Left renal pelvis (tissue), 4 donors: ENCODE measurements around the gene FNDC11. TPM values are rescaled to one million over a fixed set of nuclear protein-coding genes. Genes with fewer than 3 reads are reported as not detected.
A peak's percentile ranks its signal among the peaks of the same experiment; 100 is the strongest.

ENCODE experiments used
- DNase-seq, 4 donors: peaks; one replicate each; pipeline ENCODE4 v3.0.0-alpha.2; 2013; ENCODE audit warnings: low read depth in 4 of 4, low spot score in 3 of 4
- polyA plus RNA-seq, 4 donors: library from polyadenylated mRNA; unstranded; fragments of 120-200 nt; gene quantifications; one replicate each; pipeline ENCODE4 v1.2.1, GENCODE V29; 2013; ENCODE audit not compliant: insufficient read length in 4 of 4

FNDC11 gene
- polyA plus RNA-seq, 4 donors, result 0.31 to 1.8 (median 1.2) TPM

DNA sequence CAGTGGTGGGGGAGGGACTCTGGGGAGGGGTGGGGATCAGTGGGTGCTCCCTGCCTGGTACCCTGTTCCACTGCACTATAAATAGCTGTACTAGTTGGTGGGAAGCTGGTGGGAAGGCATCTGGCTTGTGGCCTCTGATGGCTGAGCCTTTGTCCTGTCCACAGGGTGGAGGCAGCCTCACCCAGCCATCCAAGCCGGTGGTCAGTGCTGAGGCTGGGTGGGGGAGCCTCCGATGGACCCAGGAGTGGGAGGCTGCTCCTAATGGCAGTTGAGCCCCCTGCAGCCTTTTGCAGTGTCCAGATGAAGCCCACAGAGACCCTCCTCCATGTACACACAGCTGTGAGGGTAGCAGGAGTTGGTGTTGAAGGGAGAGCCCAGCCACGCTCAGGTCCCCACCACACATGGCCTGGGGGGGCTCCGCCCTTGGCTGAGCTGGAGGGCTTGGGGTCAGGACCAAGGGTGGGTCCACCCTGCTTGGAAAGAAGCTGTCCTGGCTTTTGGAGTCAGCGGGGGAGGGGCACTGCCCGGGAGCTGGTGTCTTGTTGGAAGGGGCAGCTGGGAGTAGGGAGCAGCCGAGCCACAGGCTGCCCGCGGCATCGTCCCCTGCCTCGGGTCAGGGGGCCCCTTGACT lies 30.9 kb upstream of the FNDC11 start:
- no peak for DNase-seq

DNA sequence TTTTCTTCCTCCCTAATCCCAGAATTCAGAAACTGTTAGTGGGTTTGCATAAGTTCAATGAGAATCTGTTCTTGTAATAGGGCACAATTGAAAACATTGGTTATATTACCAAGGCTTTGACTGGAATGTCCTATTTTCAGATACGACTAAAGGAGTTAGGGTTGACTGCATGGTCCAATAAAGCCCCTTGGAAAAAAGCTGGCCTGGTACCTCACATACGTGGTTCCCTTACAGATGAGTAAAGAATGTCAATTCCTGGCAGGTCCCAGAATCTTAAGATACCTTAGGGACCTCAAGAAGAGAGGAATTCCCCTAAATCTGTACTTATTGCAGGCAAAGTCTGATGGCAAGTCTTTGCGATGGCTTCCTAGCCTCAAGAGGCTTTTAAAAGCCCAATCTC lies 28.8 kb upstream of the FNDC11 start:
- no peak for DNase-seq

- DNase-seq, result no peak
Measured at GRCh38 chr20:63525971-63526370, 28.0 kb upstream of the FNDC11 start.

DNA sequence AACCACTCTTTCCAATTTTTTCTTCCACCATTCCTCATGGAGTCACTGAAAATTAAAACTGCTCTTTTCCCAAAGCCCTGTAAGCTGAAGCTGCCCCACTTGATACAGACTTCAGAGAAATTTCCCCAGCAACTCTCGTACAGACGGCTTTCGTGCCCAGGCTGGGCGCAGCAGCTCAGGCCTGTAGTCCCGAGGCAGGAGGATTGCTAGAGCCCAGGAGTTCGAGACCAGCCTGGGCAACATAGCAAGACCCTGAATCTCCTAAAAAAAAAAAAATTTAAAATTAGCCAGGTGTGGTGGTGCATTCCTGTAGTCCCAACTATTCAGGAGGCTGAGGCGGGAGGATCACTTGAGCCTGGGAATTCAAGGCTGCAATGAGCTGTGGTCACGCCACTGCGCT lies 26.8 kb upstream of the FNDC11 start:
- DNase-seq, result no peak

GRCh38 chr20:63529180-63529860 lies 24.6 kb upstream of the FNDC11 start:
- DNase-seq, result no peak

GRCh38 chr20:63529861-63530787 lies 23.8 kb upstream of the FNDC11 start:
- no peak for DNase-seq

- DNase-seq, result no peak
Measured at GRCh38 chr20:63530788-63531160, 23.2 kb upstream of the FNDC11 start.

DNA sequence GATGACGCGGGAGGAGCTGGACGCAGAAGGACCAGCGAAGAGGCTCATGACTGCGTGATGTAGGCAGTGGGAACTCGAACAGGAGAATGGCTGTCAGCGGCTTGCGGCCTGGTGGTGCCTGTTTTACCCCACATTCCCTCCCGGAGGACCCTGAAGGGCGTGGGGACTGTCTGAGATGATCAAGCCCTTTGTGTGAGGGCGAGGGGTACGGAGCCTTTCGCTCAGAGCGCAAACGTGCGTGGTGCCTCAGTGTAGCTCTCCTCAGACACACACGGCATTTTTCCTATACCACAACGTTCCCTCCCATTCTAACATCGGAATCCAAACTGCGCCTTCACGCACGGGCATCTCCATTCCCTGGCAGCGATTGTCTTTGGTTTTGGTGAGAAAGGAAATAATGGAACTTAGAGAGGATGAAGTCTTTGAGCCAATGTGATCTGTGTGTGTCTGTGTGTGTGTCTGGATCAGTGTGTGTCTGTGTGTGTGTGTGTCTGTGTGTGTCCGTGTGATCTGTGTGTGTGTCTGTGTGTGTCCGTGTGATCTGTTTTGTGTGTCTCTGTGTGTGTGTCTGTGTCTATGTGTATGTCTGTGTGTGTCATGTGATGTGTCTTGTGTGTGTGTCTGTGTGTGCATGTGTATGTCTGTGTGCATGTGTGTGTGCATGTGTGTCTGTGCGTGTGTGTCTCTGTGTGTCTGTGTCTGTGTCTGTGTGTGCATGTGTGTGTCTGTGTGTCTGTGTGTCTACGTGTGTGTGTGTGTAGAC lies 22.1 kb upstream of the FNDC11 start:
- no peak for DNase-seq

DNA sequence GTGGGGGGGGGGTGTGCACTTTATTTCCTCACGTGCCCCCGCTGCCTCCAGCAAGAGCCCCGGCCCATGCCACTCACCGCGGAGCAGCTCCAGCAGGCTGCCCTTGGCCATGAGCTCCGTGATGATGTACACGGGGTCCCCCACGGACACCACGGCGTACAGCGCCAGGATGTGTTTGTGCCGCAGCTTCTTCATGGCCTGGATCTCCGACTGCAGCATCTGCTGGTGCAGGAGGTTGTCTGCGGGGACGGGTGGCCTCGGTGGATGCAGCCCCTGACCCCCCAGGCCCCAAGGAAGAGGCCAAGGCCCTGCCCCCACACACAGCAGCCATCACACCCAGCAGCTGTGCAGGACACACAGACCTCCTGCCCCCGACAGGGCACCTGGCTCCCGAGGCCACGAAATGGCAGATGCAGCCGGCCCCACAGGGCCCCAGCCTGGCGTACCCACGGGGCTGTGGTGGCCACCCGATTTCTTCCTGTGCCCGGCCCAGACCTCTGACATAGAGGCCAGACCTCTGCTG lies 21.4 kb upstream of the FNDC11 start:
- no peak for DNase-seq

- no peak for DNase-seq
Measured at GRCh38 chr20:63533388-63533787, 20.6 kb upstream of the FNDC11 start.

- DNase-seq, result no peak
Measured at GRCh38 chr20:63533871-63534393, 20.0 kb upstream of the FNDC11 start.

DNA sequence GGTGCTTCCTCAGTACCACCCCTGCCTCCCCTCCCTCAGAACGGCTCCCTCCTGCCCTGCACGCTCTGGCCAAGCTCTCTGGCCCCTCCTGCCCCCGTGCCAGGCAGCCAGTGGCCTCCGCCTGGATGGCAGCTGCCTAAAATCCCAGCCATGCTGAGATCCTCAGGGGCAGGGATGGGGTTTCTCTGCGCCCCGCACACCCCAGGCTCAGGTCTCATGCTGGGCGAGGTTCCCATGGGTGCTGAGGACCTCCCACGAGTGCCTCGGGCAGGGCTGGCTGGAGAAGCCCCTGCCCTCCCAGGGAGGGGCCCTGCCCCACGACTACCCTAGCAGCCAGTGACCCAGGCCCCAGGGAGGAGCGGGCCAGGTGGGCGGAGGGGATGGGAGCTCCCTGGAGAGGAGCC lies 19.5 kb upstream of the FNDC11 start:
- DNase-seq, result no peak

DNA sequence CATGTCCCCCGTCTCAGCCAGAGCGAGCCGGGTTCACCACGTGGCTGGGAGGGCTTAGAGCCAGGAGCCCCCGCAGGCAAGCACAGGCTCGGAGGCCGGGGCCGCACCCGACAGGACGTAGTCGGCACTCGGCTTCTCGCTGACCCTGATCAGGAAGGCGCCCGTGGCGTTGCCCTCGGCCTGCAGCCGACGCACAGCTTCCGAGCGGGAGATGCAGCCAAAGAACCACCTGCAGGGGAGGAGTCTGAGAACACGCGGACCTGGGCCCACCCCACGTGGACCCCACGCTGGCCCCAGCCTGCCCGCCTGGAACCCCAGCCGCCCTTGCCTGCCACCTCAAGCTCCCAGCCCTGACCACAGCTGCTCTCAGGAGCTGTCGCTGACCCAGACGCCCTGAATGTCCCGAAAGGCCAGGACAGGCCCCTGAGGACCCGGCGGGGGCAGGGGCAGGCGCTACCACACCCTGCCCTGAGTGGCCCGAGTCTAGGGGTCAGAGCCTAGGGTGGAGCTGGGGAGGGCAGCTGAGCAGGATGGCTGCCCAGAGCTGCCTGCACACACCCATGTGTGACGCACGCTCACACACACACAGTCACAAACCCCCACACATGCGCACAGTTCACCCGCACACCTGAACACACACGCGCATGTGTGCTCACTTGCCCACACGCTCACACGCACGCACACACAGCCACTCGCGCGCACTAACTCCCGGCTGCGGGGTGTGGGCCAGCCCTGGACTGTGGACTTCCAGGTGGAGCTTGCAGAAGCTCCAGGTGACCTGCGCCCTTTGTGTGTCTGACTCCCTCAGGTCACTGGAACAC lies 18.9 kb upstream of the FNDC11 start:
- no peak for DNase-seq

DNA sequence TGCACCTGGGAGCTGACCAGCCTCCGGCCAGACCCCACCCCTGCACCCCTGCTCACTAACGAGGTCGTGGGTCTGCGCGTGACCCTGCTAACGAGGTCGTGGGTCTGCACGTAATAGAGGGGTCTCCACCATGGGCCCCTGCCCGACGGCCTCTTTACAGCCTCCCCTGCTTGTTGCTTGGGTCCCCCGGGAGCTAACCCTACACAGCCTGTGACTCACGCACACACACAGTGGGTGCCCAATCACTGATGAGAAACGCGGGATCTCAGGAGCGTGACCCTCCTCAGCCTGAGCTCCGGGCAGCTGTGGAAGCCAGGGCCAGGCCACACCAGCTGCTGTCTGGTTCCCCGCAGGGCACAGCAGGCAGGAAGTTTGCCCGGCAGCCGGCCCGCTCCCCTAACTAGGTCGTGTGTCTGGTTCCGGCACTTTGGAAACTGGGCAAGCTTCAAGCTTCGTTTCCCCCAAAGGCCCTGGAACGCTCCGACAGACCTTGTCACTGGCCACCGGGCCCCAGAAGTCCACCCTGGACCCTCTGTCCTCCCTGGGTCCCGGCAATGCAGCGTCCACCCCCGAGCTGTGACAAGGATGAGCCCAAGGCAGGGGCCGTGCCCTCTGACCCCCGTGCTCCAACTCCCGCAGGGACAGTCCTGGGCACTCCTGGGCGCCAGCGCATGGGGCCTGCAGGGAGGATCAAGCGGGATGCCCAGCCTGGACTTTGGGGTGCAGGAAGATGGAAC lies 17.6 kb upstream of the FNDC11 start:
- no peak for DNase-seq

DNA sequence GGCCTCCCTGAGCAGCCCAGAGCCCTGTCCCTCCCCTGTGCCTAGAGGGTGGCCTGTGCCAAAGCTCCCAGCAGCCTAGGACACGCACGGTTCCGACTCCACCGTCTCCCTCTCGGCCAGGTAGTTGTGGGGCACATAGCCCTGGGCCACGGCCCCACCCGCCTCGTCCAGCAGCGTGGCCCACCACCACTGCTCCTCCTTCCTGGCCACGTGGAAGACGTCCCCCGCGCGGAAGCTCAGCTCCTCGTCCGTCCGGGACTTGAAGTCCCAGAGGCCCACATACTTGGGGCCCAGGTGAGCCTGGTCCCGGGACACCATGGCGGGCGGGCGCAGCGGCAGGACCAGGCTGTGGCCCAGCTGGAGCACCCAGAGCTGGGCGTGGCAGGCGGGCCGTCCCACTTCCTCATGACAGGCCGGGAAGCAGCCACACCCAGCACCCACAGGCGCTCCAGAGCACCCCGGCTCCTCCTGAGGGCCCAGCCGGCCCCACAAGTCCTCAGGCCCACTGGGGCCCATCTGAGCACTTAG lies 16.9 kb upstream of the FNDC11 start, which contains the start of gene PTK6:
Gene PTK6, minus strand, starts transcription at position 380 of the 528 bp plus-strand sequence. Its CDS starts 62 bp downstream, at position 318.
- DNase-seq, result no peak

DNA sequence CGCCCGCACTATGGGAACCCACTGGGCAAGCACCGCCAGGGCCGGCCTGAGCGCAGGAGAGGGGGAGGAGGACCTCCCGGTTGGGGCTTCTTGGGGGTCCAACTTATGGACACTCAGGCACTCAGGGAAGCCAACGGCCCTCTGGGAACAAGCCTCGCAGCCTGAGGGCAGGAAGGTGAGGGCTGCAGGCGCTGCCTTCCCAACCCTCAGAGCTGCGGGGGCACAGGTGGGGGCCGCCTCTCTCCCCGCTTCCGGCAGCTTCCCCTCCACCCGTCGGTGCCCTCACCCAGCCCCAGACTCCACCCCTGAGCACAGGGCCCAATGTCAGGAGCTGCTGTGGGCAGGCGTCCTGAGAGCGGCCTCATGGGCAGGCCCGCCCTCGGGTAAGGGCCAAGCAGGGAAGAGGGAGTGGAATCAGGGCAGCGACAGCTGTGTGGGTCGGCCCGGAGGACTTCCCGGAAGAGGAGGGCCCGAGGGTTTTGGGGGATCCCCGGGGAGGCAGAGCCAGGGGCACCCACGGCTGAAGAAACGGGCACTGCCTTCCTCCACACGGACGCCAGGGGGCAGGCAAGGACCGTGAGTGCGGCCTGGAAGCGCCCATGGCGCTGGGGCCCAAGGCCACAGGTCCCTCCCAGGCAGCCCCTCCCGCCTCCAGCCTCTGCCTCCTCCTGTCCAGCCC lies 16.3 kb upstream of the FNDC11 start:
- DNase-seq, result peak in 2 of 4 donors; percentile 67 to 69

DNA sequence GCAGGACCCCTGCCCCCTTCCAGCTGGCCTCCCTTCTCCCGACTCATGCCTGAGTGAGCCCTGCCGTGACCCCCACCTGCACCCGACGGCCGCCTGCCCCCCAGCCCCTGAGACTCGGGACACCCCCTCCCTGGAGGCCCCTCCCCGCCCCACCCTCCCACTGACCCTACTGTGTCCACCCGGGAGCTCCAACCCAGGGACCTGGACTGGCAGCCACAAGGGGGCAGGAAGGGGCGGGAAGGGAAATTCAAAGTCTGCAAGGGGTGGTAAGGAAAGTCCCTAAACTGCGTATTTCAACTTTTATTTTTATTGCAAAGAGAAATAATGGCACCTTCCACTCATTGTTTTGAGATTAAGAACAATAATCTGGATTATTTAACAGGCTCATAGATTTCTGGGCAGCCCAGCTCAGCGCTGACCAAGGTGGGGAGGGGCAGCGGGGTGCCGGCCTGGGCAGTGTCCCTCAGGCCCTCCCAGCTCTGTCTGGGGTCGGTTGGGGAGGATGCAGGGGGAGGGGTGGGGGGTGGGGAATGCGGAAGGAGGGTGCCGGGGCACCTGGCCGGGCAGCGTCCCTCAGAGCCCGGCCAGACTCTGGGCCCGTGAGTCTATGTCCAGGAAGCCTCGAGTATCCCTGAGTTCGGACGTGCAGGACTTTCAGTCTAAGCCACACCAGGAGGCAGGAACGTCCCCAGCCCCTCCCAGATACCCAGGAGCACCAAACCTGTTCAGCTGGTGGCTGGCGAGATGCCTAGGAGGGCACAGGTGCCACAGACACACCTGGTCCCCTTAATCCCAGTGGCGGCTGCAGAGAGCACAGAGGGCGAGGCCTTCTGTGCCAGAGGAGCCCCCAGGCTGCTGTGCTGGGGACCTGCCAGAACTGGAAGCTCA lies 15.5 kb upstream of the FNDC11 start:
- DNase-seq, result no peak
